ENCODE measurements around the gene SLITRK6.

- TF ChIP-seq, protein P1, sequence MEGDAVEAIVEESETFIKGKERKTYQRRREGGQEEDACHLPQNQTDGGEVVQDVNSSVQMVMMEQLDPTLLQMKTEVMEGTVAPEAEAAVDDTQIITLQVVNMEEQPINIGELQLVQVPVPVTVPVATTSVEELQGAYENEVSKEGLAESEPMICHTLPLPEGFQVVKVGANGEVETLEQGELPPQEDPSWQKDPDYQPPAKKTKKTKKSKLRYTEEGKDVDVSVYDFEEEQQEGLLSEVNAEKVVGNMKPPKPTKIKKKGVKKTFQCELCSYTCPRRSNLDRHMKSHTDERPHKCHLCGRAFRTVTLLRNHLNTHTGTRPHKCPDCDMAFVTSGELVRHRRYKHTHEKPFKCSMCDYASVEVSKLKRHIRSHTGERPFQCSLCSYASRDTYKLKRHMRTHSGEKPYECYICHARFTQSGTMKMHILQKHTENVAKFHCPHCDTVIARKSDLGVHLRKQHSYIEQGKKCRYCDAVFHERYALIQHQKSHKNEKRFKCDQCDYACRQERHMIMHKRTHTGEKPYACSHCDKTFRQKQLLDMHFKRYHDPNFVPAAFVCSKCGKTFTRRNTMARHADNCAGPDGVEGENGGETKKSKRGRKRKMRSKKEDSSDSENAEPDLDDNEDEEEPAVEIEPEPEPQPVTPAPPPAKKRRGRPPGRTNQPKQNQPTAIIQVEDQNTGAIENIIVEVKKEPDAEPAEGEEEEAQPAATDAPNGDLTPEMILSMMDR (IDR thresholded peaks at IDR 0.05), result no peak
- TF ChIP-seq POLR2A (IDR thresholded peaks at IDR 0.05), result no peak
Observed at GRCh38 chr13:85819513-85819912, 20.3 kb upstream of the SLITRK6 start.
